Activated CD4-positive, alpha-beta T cell treated with anti-CD3 and anti-CD28 coated beads, Interleukin-2, Interleukin-6, amounts not matched to agents 100 ng/mL and 50 ng/mL, durations not matched to agents 16 hours and 8 hours (primary cell): ENCODE results near the gene UGT1A8.
"Not testable (repeated sequence)": the region's sequence is repeated elsewhere in the genome, so short reads cannot be mapped to it uniquely, and the experiment has no call there.

Experiments used
- DNase-seq: peaks from one replicate; pipeline ENCODE4 v3.0.0-alpha.2; 2020

Gene UGT1A8

GRCh38 chr2:233736868-233737653 lies 119.6 kb downstream of the UGT1A8 start:
- not testable (repeated sequence) for DNase-seq

GRCh38 chr2:233740870-233741269 lies 123.4 kb downstream of the UGT1A8 start:
- DNase-seq: no peak

- no peak for DNase-seq
Measured at GRCh38 chr2:233743464-233744259, 126.2 kb downstream of the UGT1A8 start.

GRCh38 chr2:233745073-233745755 lies 127.8 kb downstream of the UGT1A8 start:
- no peak for DNase-seq

GRCh38 chr2:233745838-233746237 lies 128.4 kb downstream of the UGT1A8 start:
- not testable (repeated sequence) for DNase-seq

GRCh38 chr2:233746475-233747282 lies 129.2 kb downstream of the UGT1A8 start:
- no peak for DNase-seq

DNA sequence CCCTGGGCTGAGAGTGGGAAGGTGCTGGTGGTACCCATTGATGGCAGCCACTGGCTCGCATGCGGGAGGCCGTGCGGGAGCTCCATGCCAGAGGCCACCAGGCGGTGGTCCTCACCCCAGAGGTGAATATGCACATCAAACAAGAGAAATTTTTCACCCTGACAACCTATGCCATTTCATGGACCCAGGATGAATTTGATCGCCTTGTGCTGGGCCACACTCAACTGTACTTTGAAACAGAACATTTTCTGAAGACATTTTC lies 129.8 kb downstream of the UGT1A8 start:
- DNase-seq: no peak

GRCh38 chr2:233750689-233751088 lies 133.3 kb downstream of the UGT1A8 start:
- not testable (repeated sequence) for DNase-seq

DNA sequence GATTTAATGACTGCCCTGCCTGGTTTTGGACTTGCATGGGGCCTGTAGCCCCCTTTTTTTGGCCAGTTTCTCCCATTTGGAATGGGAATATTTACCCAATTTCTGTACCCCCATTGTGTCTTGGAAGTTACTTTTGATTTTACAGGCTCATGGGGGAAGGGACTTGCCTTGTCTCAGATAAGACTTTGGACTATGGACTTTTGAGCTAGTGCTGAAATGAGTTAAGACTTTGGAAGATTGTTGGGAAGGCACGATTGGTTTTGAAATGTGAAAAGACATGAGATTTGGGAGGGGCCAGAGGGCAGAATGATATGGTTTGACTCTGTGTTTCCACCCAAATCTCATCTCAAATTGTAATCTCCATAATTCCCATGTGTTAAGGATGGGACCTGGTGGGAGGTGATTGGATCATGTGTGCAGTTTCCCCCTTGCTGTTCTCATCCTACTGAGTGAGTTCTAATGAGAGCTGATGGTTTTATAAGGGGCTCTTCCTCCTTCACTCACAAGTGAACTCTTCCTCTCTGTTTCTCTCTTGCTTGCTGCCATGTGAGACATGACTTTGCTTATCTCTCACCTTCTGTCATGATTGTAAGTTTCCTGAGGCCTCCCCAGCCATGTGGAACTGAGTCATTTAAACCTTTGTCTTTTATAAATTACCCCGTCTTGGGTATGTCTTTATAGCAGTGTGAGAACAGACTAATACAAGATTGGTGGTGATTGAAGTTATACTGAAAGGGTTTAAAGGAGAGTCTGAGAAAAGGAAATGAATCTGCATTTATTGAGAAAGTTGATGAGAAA lies 134.0 kb downstream of the UGT1A8 start:
- DNase-seq: not testable (repeated sequence)

GRCh38 chr2:233754872-233755611 lies 137.6 kb downstream of the UGT1A8 start:
- DNase-seq: no peak

DNA sequence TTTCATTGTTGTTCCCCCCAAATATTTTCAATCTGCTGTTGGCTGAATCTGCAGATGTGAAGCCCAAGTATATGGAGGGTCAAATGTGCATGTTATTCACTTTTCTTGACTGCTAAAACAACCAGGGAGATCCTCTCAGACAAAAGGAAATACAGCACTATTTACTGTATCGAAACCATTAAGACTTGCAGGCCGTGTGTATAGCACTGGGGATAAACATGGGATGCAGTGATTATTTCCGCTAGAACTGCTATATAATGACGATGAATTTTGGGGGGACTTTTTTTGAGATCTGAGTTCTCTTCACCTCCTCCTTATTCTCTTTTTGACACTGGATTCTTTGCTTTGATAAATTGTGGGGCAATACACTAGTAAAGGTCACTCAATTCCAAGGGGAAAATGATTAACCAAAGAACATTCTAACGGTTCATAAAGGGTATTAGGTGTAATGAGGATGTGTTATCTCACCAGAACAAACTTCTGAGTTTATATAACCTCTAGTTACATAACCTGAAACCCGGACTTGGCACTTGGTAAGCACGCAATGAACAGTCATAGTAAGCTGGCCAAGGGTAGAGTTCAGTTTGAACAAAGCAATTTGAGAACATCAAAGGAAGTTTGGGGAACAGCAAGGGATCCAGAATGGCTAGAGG lies 139.1 kb downstream of the UGT1A8 start:
- no peak for DNase-seq

DNA sequence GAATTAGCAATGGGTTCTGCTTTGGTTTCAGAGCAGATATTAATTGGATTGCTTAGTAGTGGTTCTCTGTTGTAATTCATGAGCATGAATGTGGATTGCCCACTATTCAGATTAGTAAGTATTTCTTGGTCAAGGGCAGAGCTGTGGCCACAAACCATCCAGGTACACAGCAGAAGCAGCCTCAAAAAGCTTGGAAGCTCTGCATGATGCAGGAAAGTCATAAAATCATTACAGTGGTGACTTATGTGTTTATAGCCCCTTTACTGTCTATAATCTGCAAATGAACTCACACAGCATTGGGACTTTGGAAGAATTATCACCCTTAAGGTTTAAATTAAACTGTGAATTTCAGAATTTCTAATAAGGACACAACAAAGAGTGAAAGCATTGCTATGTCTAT lies 140.7 kb downstream of the UGT1A8 start:
- no peak for DNase-seq

- no peak for DNase-seq
Measured at GRCh38 chr2:233758849-233759248, 141.4 kb downstream of the UGT1A8 start.

GRCh38 chr2:233760043-233760442 lies 142.6 kb downstream of the UGT1A8 start, which contains the start of gene UGT1A1:
Gene UGT1A1, plus strand, starts transcription at chr2:233760270. Its CDS starts 18 bp downstream, at chr2:233760288.
- DNase-seq: no peak

- DNase-seq: no peak
Measured at GRCh38 chr2:233761040-233761769, 143.8 kb downstream of the UGT1A8 start.

DNA sequence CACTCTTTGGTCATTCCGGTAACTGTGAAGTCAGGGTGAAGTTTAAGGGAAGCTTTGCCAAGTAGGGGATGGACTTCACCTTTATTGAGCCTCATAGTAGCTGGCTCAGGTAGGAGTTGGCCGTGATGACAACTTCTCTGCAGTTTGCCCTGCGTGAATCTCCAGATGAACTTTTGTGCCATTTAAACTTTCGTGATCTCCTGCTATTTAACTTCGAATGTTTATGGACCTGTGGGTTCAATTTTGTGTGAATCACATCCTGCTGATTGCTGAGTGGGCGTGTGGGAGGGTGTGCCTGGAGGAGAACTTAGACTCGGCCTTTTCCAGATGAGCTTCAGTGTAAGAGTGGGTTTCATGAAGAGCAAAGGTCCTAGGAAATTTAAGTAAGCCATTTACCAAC lies 146.8 kb downstream of the UGT1A8 start:
- DNase-seq: no peak

DNA sequence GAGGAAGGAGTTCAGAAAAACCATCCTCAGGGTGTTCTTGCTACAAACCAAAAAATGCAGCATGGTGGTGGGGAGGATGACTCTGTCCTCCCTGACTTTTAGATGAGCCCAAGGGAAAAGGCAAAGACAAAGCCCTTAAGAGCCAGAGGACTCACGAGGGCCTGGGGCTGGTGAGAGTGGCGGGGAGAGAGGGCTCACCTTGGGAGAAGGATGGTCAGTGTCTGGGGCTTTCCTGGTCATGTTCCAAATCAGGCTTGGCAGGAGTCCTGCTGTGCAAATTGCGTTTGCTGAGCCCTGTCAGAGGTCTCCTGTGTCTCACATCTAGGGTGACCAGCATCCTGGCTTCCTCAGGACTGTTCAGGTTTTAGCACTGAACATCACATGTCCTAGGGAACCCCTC lies 147.3 kb downstream of the UGT1A8 start:
- DNase-seq: no peak

GRCh38 chr2:233766416-233766815 lies 149.0 kb downstream of the UGT1A8 start:
- no peak for DNase-seq

DNA sequence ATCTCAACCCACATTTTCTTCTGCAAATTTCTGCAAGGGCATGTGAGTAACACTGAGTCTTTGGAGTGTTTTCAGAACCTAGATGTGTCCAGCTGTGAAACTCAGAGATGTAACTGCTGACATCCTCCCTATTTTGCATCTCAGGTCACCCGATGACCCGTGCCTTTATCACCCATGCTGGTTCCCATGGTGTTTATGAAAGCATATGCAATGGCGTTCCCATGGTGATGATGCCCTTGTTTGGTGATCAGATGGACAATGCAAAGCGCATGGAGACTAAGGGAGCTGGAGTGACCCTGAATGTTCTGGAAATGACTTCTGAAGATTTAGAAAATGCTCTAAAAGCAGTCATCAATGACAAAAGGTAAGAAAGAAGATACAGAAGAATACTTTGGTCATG lies 150.6 kb downstream of the UGT1A8 start:
- no peak for DNase-seq

DNA sequence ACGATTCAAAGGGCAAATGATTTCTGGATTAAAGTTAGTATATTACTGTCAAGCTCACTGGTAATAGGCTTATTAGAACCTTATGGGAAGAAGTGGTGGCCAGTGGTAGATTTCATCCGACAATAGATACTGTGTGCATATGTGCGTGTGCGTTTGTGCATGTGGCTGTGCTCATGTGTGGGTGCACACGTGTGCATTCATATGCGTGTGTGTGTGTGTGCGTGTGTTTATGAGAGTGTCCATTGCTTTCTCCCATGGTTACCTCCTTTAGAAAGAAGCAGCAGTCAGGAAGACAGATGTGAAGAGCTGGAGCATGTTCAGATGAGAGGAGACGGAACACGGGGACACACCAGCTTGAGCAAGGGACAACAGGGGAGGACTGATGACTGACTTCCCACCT lies 151.8 kb downstream of the UGT1A8 start:
- no peak for DNase-seq
